HepG2 (cell line): Measurements from ENCODE around the gene THSD1. TPM values are rescaled to one million over a fixed set of nuclear protein-coding genes. Genes with fewer than 3 reads are reported as not detected.

ENCODE experiments used
- CCDC6 ChIP-seq: sonication (generic); formaldehyde crosslinking; IDR thresholded peaks from 2 replicates; pipeline ENCODE4 v1.8.1; 2022; ENCODE audit warnings: mild to moderate bottlenecking, missing genetic modification reagents, moderate library complexity
- GATA4 ChIP-seq: sonication (generic); IDR thresholded peaks from 2 replicates; pipeline ENCODE4 v1.6.1; 2016; ENCODE audit warnings: antibody characterized with exemption, low read depth, borderline replicate concordance
- KDM5A ChIP-seq: fragments of 200-600 bp; sonication (generic); IDR thresholded peaks from 2 replicates; pipeline ENCODE4 v1.7.0; 2018; ENCODE audit warnings: antibody characterized with exemption, mild to moderate bottlenecking, low read length, borderline replicate concordance
- PPARG ChIP-seq: conservative IDR thresholded peaks from 2 replicates; pipeline ENCODE4 v1.6.1; 2016; ENCODE audit warnings: missing biosample characterization, missing genetic modification reagents
- REXO4 ChIP-seq: sonication (generic); formaldehyde crosslinking; IDR thresholded peaks from 2 replicates; pipeline ENCODE4 v1.8.0; 2022; ENCODE audit warnings: missing genetic modification reagents, mild to moderate bottlenecking, borderline replicate concordance
- SP2 ChIP-seq: sonication (generic); formaldehyde crosslinking; IDR thresholded peaks from 2 replicates; pipeline ENCODE4 v1.5.1; 2020; ENCODE audit warnings: mild to moderate bottlenecking, missing genetic modification reagents
- SRF ChIP-seq: IDR thresholded peaks from 2 replicates; pipeline ENCODE4 v1.6.1; 2011; ENCODE audit warnings: mild to moderate bottlenecking, low read depth, low read length, moderate library complexity
- SRY ChIP-seq: sonication (generic); formaldehyde crosslinking; IDR thresholded peaks from 2 replicates; pipeline ENCODE4 v1.8.0; 2022; ENCODE audit warnings: mild to moderate bottlenecking, missing genetic modification reagents
- ZFP36 ChIP-seq: fragments of 150-350 bp; IDR thresholded peaks from 2 replicates; pipeline ENCODE4 v1.6.1; 2018; ENCODE audit warnings: borderline replicate concordance, low read length, low read depth; ENCODE audit not compliant: partially characterized antibody
- ZKSCAN1 ChIP-seq: fragments of 150-350 bp; IDR thresholded peaks from 2 replicates; pipeline ENCODE4 v1.6.1; 2014; ENCODE audit warnings: low read length
- ZNF567 ChIP-seq: sonication (generic); formaldehyde crosslinking; IDR thresholded peaks from 2 replicates; pipeline ENCODE4 v1.8.1; 2023; ENCODE audit warnings: mild to moderate bottlenecking, missing genetic modification reagents, borderline replicate concordance
- ZNF572 ChIP-seq: sonication (generic); formaldehyde crosslinking; IDR thresholded peaks from 2 replicates; pipeline ENCODE4 v1.5.1; 2020; ENCODE audit warnings: mild to moderate bottlenecking, missing genetic modification reagents
- polyA plus RNA-seq, 8 experiments: library from polyadenylated mRNA; depleted of rRNA in 3 of 8; stranded (reverse) in 7 of 8; unstranded in 1 of 8; fragments of >200 nt; fragmentation: Illumina TruSeq in 4 of 8; extraction: Trizol in 4 of 8; gene quantifications; 2 replicates each; pipeline versions ENCODE4 v1.2.1 to v1.2.3, GENCODE V29; 2011 to 2016; ENCODE audit warnings: low read depth in 4 of 8, missing spikeins in 1 of 8, mixed read lengths in 1 of 8; ENCODE audit not compliant: insufficient read depth in 1 of 8
- total RNA-seq, 5 experiments: library from RNA; depleted of rRNA; stranded (reverse); fragments of >200 nt; fragmentation: Illumina TruSeq; extraction: Trizol; gene quantifications; 2 replicates each; pipeline ENCODE4 v1.2.3, GENCODE V29; 2016; ENCODE audit warnings: low read depth in 1 of 5
- TF ChIP-seq, protein P1 (sequence below): sonication (generic); formaldehyde crosslinking; IDR thresholded peaks from 2 replicates; pipeline ENCODE4 v1.4.0; 2020; ENCODE audit warnings: mild to moderate bottlenecking, missing genetic modification reagents
- TF ChIP-seq, protein P2 (sequence below), 2 experiments: sonication (generic) in 1 of 2; formaldehyde crosslinking in 1 of 2; IDR thresholded peaks; 2 replicates each; pipeline versions ENCODE4 v1.5.1 to v1.6.1; 2011 to 2020; ENCODE audit warnings: borderline replicate concordance in 1 of 2, low read depth in 1 of 2, low read length in 1 of 2, mild to moderate bottlenecking in 1 of 2, missing genetic modification reagents in 1 of 2, moderate library complexity in 1 of 2
- TF ChIP-seq, protein P3 (sequence below): sonication (generic); formaldehyde crosslinking; IDR thresholded peaks from 2 replicates; pipeline ENCODE4 v1.9.0; 2021; ENCODE audit warnings: missing genetic modification reagents, borderline replicate concordance
- TF ChIP-seq, protein P4 (sequence below): sonication (generic); formaldehyde crosslinking; IDR thresholded peaks from 2 replicates; pipeline ENCODE4 v1.8.1; 2023; ENCODE audit warnings: mild to moderate bottlenecking, inconsistent platforms, moderate library complexity, missing genetic modification reagents, borderline replicate concordance

Gene THSD1
- total and polyA plus RNA-seq, 2 of the 13 experiments (the other 11 are each of a cell fraction or from before 2014, with no cell fraction given) = 0.11 to 0.15 TPM

DNA sequence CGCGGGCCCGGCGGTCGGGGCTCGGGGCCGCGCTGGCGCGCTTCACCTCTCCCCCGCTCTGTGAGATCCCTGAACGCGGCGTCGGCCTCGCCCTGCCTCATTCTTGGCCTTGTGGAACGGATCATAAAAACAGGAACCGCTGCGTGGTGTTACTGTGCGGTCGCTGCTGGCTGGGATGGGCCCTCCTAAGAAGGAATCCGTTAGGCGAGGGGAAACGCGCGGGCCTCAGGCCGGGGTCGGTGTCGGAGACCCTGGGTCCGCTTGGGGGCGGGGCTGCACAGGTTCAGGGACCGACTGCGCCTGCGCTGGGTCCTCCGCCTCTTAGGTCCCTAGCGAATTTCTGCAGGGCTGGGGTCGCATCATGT lies 49.7 kb upstream of the THSD1 start (continued):
- TF ChIP-seq, protein P1, sequence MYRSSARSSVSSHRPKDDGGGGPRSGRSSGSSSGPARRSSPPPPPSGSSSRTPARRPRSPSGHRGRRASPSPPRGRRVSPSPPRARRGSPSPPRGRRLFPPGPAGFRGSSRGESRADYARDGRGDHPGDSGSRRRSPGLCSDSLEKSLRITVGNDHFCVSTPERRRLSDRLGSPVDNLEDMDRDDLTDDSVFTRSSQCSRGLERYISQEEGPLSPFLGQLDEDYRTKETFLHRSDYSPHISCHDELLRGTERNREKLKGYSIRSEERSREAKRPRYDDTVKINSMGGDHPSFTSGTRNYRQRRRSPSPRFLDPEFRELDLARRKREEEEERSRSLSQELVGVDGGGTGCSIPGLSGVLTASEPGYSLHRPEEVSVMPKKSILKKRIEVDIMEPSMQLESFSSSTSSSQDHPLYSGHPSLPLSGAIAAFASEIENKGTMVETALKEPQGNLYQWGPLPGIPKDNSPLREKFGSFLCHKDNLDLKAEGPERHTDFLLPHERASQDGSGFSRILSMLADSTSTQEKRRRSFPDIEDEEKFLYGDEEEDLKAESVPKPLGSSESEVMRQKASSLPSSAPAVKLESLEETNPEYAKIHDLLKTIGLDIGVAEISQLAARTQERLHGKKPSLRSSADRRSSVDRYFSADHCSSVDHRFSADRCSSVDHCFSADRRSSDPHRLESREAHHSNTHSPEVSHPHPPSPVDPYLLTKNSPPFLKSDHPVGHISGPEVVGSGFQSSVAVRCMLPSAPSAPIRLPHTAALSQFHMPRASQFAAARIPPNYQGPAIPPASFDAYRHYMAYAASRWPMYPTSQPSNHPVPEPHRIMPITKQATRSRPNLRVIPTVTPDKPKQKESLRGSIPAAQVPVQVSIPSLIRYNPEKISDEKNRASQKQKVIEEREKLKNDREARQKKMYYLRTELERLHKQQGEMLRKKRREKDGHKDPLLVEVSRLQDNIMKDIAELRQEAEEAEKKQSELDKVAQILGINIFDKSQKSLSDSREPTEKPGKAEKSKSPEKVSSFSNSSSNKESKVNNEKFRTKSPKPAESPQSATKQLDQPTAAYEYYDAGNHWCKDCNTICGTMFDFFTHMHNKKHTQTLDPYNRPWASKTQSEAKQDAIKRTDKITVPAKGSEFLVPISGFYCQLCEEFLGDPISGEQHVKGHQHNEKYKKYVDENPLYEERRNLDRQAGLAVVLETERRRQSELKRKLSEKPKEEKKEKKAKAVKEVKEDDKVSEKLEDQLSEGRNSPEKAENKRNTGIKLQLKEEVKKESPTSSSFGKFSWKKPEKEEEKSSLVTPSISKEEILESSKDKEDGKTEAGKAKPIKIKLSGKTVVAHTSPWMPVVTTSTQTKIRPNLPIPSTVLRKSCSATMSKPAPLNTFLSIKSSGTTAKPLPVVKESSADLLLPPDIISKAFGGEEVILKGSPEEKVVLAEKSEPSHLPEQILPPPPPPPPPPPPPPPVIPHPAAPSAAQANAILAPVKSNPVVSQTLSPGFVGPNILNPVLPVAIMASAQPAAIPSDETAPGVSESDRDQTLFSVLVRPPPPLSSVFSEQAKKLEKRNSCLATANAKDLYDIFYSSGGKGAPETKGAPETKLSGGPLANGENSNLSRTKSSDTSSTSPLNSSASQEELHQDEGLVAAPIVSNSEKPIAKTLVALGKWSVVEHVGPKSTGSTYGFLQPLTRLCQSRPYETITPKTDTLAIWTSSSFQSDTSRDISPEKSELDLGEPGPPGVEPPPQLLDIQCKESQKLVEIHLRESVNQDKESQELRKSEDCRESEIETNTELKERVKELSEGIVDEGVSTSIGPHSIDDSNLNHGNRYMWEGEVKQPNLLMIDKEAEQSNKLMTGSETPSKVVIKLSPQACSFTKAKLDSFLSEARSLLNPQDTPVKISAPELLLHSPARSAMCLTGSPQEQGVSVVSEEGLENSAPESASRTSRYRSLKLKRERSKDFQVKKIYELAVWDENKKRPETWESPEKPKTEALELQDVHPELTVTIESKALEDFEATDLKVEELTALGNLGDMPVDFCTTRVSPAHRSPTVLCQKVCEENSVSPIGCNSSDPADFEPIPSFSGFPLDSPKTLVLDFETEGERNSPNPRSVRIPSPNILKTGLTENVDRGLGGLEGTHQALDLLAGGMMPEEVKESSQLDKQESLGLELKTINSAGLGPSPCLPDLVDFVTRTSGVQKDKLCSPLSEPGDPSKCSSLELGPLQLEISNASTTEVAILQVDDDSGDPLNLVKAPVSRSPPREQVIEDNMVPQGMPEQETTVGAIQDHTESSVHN (CRISPR knock-in tag) = no peak
- TF ChIP-seq GATA4 = no peak
- no peak for TF ChIP-seq ZNF567 (CRISPR knock-in tag)
- TF ChIP-seq, protein P2, sequence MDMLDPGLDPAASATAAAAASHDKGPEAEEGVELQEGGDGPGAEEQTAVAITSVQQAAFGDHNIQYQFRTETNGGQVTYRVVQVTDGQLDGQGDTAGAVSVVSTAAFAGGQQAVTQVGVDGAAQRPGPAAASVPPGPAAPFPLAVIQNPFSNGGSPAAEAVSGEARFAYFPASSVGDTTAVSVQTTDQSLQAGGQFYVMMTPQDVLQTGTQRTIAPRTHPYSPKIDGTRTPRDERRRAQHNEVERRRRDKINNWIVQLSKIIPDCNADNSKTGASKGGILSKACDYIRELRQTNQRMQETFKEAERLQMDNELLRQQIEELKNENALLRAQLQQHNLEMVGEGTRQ (IDR thresholded peaks at IDR 0.05; ENCODE audit: low read depth, low read length) = no peak
- TF ChIP-seq, protein P2 (CRISPR knock-in tag; IDR thresholded peaks at IDR 0.05; ENCODE audit: borderline replicate concordance) = no peak
- TF ChIP-seq REXO4 (CRISPR knock-in tag) = 0 out of 2 replicates have a peak, but pooled peaks have one; percentile 3
- TF ChIP-seq, protein P3, sequence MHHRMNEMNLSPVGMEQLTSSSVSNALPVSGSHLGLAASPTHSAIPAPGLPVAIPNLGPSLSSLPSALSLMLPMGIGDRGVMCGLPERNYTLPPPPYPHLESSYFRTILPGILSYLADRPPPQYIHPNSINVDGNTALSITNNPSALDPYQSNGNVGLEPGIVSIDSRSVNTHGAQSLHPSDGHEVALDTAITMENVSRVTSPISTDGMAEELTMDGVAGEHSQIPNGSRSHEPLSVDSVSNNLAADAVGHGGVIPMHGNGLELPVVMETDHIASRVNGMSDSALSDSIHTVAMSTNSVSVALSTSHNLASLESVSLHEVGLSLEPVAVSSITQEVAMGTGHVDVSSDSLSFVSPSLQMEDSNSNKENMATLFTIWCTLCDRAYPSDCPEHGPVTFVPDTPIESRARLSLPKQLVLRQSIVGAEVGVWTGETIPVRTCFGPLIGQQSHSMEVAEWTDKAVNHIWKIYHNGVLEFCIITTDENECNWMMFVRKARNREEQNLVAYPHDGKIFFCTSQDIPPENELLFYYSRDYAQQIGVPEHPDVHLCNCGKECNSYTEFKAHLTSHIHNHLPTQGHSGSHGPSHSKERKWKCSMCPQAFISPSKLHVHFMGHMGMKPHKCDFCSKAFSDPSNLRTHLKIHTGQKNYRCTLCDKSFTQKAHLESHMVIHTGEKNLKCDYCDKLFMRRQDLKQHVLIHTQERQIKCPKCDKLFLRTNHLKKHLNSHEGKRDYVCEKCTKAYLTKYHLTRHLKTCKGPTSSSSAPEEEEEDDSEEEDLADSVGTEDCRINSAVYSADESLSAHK (CRISPR knock-in tag) = no peak
- TF ChIP-seq PPARG (CRISPR knock-in tag) = no peak
- TF ChIP-seq KDM5A = peak; percentile 71; the same call in 1 of the 2 replicates
- TF ChIP-seq, protein P4, sequence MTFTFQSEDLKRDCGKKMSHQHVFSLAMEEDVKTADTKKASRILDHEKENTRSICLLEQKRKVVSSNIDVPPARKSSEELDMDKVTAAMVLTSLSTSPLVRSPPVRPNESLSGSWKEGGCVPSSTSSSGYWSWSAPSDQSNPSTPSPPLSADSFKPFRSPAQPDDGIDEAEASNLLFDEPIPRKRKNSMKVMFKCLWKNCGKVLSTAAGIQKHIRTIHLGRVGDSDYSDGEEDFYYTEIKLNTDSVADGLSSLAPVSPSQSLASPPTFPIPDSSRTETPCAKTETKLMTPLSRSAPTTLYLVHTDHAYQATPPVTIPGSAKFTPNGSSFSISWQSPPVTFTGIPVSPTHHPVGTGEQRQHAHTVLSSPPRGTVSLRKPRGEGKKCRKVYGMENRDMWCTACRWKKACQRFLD (CRISPR knock-in tag) = no peak
- no peak for TF ChIP-seq ZKSCAN1
- no peak for TF ChIP-seq ZNF572 (CRISPR knock-in tag)
- TF ChIP-seq CCDC6 = no peak
- TF ChIP-seq SRY (CRISPR knock-in tag) = no peak; the same call in 1 of the 2 replicates
- no peak for TF ChIP-seq SRF
- no peak for TF ChIP-seq SP2 (CRISPR knock-in tag)
- no peak for TF ChIP-seq ZFP36
